NCI-H1417 treated with DMSO at 0.1 percent for 48 hours (cell line): Measurements from ENCODE around the gene INHBB.
"Not testable (repeated sequence)": the region's sequence is repeated elsewhere in the genome, so short reads cannot be mapped to it uniquely, and the experiment has no call there.

Experiments used
- DNase-seq: peaks from one replicate; lab custom pipeline; 2025; lab: John Stamatoyannopoulos, UW

The INHBB gene

DNA sequence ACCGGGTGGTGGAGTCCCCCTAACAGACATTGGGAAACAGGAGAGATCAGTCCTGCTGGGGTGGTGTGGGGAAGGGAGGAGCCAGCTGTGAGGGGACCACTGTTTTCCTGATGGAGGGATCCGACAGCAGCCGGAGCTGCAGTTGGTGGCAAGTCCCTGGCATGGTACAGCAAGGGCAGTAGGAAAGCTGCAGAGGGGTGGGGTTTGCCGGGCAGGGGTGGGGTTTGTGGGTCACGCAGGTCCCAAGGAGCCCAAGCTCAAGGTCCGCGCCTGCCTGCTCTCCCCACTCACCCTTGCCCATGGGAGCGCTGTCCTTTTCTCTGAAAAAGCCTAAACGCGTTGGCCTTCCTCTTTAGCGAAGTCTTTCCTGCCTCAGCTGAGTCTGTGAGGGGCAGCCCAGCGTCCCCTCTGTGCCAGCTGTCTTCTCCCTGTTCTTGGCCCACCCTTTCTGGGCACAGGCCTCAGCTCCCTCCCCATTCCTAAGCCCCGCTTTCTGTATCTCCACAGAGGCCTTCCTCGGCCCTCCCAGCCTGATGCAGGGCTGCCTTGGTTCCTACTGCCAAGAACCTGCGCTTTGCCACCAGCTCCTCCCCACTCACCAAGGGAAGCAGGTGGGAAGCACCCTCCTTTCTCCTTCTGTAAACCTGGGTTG lies 29.3 kb upstream of the INHBB start:
- no peak for DNase-seq

DNA sequence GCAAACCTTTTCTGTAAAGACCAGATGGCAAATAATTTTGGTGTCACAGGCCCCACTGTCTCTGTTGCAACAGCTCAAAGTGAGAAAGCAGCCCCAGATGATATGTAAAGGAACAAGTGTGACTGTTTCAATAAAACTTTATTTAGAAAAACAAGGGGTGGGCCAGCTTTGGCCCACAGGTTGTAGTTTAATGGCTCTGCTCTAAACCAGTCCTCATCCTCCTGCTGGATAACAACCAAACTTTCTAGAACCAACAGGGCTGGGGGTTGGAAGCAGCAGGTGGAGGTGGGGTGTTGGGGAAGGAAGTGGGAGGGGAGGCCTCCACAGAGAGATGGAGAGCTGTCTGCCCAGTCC lies 28.8 kb upstream of the INHBB start:
- no peak for DNase-seq

DNA sequence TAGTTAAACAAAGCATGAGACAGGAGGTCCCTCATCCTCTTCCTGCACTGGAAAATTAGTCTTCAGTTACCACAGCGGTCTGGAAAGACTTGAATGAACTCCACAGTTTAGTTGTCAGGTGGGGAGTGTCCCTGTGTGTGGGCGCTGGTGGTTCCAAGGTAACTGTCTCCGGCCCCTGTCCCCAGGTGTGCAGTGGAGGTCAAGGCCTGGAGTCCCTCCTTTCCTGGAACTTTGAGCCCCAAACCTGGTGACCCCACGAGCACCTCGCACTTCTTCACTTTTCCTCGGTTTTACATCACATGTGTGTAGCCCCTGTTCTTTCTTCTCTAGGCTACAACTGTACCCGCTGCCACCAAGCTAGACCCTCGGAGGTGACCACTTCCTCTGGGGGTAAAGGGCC lies 28.0 kb upstream of the INHBB start:
- DNase-seq, result no peak

DNA sequence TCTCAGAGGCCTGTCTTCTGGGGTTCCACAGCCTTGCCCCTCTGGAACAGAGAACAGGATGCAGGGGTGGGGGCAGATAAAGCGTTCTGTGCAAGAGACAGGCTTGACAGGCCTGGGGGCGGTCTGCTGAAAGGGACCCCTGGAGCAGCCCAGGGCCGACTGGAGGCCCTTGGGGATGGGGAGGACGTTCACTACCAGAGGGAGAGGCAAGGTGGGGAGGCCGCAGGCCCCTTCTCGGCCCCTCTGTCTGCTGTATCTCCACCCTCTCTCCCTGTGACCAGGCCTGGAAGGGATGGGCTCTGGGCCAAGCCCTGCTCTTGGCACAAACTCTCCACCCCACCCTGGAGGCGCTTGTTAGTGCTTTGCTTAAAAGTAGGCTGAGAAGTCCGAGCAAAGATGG lies 27.3 kb upstream of the INHBB start:
- DNase-seq, result no peak

DNA sequence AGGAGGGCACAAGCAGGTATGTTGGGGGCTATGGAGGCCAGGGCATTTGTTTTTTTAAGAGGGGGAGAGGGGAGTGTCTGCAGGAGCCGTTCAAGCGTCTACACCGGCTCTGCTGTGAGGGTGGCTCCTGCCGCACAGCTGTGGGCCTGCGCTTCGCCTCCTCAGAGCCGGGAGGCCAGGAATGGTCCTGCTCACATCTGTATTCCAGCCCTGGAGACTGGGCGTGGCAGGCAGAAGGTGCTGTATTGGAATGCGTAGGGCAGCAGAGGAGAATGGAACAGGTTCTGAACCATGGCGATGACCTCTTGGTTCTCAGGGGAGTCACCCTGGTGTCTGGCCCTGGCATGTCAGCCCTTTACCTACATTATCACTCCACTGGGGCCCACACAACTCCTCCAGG lies 26.8 kb upstream of the INHBB start:
- no peak for DNase-seq

DNA sequence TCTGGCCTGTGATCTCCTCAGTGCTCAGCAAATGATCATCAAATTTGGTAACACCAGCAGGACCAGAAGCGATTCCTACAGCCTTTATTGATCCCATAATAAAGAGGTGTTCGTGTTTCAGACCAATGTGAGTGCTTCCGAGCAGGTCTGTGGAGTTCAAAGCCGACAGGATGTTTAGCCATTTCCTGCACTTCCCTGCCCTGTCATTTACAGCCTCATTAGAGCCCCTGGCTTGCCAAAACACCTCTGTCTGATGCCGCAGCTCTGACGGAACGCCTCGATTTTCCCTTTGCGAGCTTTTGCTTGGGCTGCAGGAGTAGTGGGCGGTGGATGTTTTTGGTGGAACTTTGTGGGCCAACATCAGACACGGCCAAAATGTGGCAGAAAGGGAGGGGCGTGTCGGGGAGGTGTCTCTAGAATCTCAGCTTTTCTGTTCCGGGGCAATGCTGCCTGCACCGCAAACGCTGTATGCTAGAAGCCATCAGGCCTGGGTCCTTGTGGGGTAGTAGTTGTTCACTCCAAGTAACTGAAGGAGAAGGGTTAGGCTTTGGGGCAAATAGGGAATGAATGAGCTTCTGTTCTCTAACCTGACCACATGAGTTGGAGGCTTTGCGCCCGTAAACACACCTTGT lies 26.1 kb upstream of the INHBB start:
- no peak for DNase-seq

DNA sequence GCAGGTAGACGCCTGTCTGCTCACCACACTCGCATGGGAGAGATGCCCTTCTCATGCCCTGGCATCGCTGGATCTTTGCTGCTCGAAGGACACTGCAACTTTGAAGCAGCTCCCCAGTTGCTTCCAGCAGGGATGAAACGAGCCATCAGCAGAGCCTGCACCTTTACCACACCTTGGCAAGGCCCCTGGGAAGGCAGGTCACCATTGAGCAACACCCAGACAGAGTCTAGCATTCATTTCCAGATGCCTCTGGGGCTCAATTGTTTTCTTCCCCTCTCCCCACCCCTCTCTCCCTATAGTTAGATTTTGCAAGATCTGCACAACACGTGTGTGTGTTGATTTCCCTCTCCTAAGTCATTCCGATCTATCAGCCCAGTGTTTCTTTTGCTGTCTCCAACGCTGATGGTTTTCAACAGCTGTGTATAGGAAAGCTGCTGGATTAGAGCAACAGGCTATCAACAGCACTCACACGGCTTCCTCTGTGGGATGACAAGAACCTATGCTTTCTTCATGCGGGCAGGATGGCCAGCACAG lies 25.6 kb upstream of the INHBB start:
- DNase-seq, result no peak

DNA sequence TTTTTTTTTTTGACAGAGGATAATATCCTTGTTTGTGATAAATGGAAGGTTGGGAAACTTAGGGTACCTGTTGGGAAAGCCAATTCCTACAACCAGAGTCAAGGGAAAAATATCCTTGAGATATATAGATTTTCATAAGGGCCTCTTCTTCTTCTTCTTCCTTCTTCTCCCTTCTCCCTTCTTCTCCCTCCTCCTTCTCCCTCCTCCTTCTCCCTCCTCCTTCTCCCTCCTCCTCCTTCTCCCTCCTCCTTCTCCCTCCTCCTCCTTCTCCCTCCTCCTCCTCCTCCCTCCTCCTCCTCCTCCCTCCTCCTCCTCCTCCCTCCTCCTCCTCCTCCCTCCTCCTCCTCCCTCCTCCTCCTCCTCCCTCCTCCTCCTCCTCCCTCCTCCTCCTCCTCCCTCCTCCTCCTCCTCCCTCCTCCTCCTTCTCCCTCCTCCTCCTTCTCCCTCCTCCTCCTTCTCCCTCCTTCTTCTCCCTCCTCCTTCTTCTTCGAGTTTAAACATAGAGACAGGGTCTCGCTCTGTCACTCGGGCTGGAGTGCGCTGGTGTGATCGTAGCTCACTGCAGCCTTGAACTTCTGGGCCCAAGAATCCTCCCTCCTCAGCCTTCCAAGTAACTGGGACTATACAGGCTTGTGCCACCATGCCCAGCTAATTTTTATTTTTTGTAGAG lies 24.9 kb upstream of the INHBB start:
- not testable (repeated sequence) for DNase-seq

DNA sequence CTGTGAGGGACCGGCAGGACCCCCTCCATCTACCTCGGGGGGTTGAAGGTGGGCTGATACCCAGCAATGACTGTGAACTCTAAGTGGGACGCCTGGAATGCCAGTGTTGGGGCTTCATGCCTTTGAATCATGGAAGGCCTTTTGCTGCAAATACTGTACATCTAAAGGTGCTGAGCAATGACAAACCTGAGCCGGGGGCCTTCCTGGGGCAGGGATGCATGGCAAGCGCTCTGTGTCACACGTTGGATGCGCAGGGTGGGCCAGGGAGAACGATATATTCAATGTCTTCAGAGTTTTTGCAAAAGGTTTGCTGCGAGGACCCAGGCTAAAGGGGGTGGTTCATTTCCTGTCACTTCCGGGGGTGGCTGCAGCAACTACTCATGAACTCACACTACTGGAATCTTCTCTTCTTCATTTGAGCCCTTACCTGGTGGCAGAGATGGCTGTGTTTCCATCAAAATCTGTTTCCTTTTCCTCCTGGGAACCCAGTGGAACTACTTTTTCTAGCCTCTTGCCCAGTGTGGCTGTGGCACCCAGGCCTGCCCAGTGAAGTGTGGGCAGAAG lies 24.1 kb upstream of the INHBB start:
- DNase-seq, result no peak

DNA sequence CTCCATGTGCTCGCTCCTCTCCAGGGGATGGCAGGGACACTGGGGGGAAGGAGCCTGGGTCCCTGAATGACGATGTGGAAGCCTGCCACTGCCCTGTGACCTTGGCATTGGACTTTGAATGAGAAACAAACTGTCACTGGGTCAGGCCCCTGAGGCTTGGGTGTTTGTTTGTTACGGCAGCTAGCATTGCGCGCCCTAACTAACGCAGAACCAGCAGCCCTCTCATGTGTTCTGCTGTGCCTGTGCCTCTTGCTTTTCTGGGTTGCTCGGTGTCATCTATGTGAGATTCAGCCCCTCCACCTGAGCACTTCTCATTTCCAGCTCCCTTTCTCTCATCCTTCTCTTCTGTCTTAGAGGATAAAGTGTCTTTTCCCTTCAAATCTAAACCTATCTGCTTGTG lies 23.6 kb upstream of the INHBB start:
- DNase-seq, result no peak

DNA sequence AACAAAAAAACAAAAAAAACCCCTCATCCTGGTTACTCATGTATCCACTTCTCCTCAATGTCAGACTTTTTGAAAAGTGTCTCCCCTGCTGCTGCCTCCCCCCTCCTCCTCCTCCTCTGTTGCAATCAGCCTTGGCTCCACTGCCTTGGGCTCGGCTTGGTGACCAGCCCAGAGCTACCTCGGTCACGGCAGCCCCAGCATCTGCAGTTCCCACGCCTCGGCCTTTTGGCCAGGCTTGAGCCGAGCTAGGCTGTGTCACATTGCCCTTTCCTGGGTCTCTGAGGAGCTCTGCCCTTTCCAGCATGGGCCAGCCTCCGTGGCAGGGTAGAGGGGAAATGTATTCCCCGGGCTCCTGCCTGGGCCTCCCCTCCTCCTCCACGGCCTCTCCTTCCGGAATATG lies 22.7 kb upstream of the INHBB start:
- DNase-seq, result no peak

DNA sequence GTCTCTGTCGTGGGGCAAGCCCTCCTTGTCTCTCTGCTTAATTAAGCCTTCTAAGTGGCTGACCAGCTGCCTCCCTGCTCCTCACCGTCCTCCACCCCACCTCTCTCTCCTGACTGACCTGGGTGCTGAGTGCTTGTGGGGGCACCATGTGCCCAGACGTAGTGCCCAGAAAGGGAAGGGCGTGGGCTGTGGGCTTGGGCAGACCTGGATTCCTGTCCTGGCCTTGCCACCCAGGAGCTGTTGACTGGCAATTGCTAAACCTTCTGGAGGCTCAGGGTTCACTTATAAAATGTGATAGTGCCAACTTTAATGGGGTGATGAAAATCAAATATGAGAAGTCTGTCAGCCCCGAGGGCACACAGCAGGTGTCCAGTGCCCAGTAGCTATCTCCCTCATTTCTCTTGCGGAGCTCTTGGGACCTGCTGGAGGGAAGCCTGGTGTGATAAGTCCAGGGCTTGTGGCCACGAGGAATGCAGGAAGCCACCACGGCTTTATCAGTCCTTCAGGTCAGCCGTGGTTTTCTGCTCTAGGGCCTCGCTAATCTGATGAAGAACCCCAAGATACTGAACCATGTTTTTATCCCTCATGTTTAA lies 22.0 kb upstream of the INHBB start:
- DNase-seq, result no peak

DNA sequence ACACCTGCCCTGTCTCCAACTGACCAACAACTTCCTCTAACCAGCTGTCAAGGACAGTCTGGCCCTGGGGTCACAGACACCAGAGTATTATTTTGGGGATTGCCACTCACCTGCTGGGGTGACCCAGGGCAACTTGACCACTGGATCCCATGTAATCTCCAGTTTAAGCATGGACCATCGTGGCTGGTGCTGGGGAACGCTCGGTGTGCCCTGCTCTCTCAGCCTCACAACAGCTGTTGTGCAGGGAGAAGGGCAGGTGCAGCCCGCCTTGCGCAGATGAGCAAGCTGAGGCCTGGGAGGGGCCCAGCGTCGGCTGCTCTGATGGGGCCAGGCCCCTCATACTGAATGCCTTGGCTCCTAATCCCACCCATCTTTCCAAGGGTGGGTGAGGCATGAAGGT lies 21.0 kb upstream of the INHBB start:
- DNase-seq, result no peak

DNA sequence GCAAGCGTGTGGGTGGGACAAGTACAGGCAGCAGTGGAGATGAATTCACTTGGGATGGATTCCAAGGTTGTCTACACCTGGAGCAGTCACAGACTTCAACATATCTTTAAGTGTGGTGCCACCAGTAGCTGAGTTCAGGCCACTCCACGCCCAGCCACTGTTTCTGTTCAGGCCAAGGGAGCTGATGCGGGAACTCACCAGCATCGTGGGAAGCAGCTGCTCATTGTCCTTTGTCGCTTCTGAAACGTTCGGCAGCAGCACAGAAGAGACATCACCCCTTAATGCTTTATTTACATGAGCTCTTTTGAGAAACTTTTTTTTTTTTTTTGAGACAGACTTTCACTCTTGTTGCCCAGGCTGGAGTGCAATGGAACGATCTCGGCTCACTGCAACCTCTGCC lies 19.9 kb upstream of the INHBB start:
- no peak for DNase-seq

DNA sequence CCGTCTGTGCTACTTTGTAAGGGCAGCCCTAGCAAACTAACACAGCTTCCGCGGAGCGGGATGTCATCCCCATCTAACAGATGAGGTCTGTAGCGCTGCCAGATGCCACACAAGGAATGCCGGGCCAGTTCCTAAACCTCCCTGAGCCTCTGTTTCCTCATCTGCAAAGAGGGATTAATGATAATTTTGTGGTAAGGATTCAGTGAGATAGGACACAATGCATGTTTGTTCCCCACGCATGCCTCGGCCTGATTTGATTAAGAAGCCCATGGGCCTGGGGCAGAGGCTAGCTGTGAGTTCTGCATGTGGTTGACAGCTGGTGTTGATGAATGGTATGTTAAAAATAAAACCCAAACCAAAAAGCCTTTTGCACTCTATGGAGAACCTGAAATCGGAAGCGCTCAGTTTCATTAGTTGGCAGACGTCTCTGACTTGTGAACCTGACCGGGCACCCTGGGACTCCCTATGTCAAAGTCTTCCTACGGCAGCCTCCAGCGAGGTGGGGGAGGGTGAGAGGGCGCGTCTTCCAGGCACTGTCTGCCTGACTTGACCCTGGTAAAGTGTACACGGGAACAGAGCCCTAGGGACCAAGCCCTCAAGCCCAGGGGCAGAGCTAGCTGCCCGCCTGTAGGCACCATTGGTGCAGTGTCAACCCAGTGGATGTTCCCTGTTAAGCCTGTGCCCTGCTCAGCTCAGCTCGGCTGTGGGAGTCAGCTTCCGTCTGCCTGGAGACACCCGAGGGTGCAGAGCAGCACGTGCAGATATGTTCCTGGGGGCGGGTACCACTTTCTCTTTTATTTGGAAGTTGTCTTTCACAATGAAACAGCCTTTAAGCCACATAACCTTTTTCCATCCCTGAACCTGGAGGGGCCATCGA lies 14.8 kb upstream of the INHBB start:
- DNase-seq, result no peak

DNA sequence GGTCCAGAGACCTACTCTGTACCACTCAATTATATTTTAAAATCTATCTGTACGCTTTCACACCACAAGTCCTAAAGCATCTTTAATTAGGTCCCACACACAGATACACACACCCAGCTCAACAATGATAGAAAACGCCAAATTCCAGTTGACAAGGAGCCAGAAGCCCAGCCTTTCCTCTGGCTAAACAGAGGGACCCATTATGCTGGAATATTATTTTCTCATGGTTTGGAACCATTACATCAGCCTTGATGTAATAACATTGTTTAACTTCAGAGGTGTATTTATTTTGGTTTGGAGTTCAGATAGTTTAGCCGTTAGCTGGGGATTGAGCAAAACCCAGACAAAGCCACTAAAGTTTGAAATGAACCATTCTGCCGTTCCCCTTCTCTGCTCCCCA lies 14.0 kb upstream of the INHBB start:
- DNase-seq, result no peak

DNA sequence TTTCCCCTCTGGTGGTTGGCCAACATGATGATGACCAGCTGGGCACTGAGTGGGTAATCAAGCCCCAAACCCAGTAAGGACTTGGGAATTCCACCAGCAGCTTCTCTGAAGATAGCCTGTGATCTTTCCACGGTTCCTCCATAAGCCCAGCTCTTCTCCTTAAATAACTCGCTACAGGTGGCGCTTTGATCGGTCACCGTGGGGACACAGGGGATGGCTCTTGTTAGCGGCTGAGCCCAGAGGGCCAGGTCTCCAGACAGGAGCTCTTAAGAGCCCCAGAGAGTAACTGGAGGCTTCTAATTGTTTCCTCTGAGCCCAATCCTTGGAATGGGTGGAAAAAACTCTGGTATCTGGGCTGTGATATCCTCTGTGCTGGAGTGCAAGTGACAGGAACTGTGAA lies 13.6 kb upstream of the INHBB start:
- DNase-seq, result no peak

DNA sequence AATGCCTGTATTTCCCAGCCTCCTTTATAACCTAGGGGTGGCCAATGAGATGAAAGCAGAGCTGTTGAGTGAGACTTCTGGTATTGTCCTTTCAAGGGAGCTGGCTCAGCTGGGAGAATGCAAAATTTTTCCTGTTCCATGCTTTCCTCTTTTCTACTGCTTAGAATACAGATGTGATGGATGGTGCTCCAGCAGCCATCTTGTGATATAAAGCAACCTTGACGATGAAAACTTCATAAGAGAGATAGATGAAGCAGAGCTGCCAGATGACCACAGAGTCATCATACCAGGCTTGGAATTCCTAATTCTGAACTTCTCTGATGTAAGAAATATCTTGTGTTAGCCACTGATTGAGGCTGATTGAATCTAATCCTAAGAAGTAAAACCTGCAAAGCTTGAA lies 11.9 kb upstream of the INHBB start:
- no peak for DNase-seq

DNA sequence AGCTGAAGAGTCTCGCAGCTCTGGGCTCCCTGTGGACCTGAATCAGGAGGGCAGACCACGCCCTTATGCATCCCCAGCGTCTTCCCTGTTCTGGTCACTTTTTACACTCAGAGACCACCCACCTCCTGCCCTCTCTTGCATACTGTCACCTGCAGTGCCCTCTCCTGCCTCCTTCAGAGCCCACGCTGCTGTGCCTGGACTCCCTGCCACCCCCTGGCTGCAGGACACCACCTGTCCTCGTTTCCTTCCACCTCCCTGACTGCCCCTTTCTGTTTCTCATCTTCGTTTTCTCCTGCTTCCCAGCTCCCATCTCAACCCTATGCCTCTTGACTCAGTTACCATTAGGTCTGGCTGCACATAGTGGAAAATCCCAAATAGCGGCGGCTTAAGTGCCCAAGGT lies 9.2 kb upstream of the INHBB start:
- no peak for DNase-seq

DNA sequence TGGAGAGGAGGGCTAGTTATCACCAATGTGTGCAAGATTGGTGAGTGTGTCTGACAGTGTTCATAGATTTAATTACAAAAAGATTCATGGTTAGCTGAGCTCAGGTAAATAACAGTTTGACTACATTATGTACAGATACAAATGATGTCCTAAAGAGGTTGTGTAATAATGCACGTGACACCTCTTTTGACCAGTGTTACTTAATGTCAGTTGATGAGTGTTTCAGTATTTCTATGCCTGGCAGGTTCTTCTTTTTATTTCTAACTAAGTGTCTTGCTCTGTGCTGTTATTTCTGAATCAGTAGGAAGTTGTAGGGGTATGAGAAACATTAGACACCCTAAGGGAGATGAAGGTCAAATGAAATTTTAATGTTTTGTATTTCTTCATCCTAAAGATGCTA lies 7.9 kb upstream of the INHBB start:
- no peak for DNase-seq

DNA sequence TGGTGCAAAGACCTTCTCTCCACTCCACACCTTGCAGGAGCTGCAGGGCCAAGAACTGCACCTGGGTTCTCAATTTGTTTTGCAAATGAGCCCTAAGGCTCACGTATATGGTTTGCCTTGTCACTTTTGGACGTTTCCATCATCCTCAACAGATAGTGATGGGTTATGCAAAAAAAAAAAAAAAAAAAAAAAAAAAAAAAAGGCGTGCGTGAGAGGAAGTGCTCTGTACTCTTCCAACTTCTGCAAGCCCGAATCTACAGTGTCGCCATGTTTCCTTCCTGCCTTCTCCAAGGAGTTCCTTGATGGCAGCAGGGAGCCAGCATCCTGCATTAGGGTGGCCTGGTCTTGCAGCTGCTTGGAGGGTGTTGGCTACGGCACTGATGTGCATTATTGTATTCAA lies 4.0 kb upstream of the INHBB start:
- no peak for DNase-seq

DNA sequence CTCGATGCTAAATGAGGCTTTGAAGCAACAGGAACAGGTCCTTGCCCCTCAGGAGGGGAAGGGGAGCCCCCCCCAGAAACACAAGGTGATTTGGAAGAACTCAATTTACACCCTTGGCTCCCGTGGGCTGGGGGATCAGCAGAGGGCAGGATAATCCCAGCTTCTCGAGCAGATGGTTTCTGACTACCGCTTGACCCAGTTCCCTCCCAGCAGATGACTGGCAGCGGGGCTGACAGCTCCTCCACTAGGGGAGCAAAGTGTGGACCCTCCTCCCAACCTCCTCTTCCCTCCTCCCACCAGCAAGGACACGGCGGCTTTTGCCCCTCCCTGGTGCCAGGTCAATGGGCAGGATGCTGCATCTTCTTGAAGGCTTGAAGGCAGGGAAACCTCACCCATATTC lies 3.5 kb upstream of the INHBB start:
- no peak for DNase-seq
